K562 (cell line): ENCODE results near the gene AGFG1. TPM values are rescaled to one million over a fixed set of nuclear protein-coding genes. Genes with fewer than 3 reads are reported as not detected.

Experiments used
- ATAC-seq: fragments of 200-7000 bp; cut with Tn5 transposase; 3 replicates; pipeline ENCODE4 v1.9.1; 2020; ENCODE audit warnings: moderate library complexity
- BruUV-seq: library from RNA; stranded (reverse); fragments of 400-500 nt; replicated peaks from 2 replicates; lab custom pipeline; 2021; lab: Mats Ljungman, UMichigan
- CTCF ChIA-PET: fragments of 300-600 bp; formaldehyde crosslinking; extraction: SDS; loops from one replicate; lab custom pipeline; 2021; ENCODE audit warnings: low intra/inter-chr PET ratio; lab: Yijun Ruan, JAX
- POLR2A ChIA-PET: fragments of 300-600, 350-650 bp; sonication (Branson Sonifier 250); formaldehyde crosslinking; extraction: SDS; loops from one replicate; lab custom pipeline; 2021; ENCODE audit warnings: antibody characterized with exemption, inconsistent platforms; lab: Yijun Ruan, JAX
- DNase-seq, 4 experiments: peaks; one replicate each; pipeline versions ENCODE4 v3.0.0 to v3.0.0-alpha.2; 2011 to 2018; ENCODE audit warnings: low spot score in 3 of 4, mixed read lengths in 3 of 4; ENCODE audit errors: extremely low read depth in 1 of 4
- FAIRE-seq: peaks from 2 replicates; lab custom pipeline; 2011; peaks lifted over from hg19 to GRCh38; lab: Jason Lieb, UNC
- H2AFZ ChIP-seq: 2 replicates; pipeline ENCODE4 v1.6.0; 2011; ENCODE audit warnings: low read depth, low read length, control low read depth, inconsistent platforms
- H3K27ac ChIP-seq: fragments of 200-600 bp; 3 replicates; pipeline ENCODE4 v1.8.0; 2011; ENCODE audit warnings: low read depth, mild to moderate bottlenecking, control low read depth, inconsistent platforms, low read length, moderate library complexity, mixed read lengths; ENCODE audit errors: extremely low read depth
- H3K27me3 ChIP-seq, 2 experiments: fragments of 300-600 bp in 1 of 2; 2 replicates in 1 of 2; 3 replicates in 1 of 2; pipeline versions ENCODE4 v1.6.0 to v1.8.0; 2011; ENCODE audit warnings: inconsistent platforms in 2 of 2, low read length in 2 of 2, mild to moderate bottlenecking in 1 of 2, mixed read lengths in 1 of 2, moderate library complexity in 1 of 2; ENCODE audit not compliant: control insufficient read depth in 2 of 2, insufficient read depth in 2 of 2
- H3K36me3 ChIP-seq: fragments of 300-600 bp; 3 replicates; pipeline ENCODE4 v1.8.0; 2011; ENCODE audit warnings: mild to moderate bottlenecking, low read length, inconsistent platforms; ENCODE audit not compliant: control insufficient read depth, insufficient read depth
- H3K4me1 ChIP-seq, 2 experiments: fragments of 200-600 bp in 1 of 2; replicated peaks in 1 of 2; 2 replicates in 1 of 2; 3 replicates in 1 of 2; pipeline versions ENCODE4 v1.5.1 to v1.8.0; 2011; ENCODE audit warnings: inconsistent platforms in 2 of 2, low read length in 2 of 2, mild to moderate bottlenecking in 1 of 2, mixed read lengths in 1 of 2, moderate library complexity in 1 of 2; ENCODE audit not compliant: control insufficient read depth in 2 of 2, insufficient read depth in 2 of 2
- H3K4me2 ChIP-seq: 2 replicates; pipeline ENCODE4 v1.6.1; 2011; ENCODE audit warnings: low read length, control low read depth, inconsistent platforms, mixed read lengths; ENCODE audit not compliant: insufficient read depth
- H3K4me3 ChIP-seq: fragments of 200-600 bp; sonication (generic), shearing (Covaris generic); 2 replicates; pipeline ENCODE4 v1.5.1; 2016; ENCODE audit warnings: control low read depth, inconsistent platforms
- H3K79me2 ChIP-seq: fragments of 200-600 bp; 3 replicates; pipeline ENCODE4 v1.8.0; 2011; ENCODE audit warnings: low read length, inconsistent platforms; ENCODE audit not compliant: control insufficient read depth, insufficient read depth
- H3K9ac ChIP-seq, 2 experiments: 2 replicates each; pipeline versions ENCODE4 v1.6.0 to v1.6.1; 2011; ENCODE audit warnings: low read depth in 2 of 2, low read length in 2 of 2, control low read depth in 1 of 2, inconsistent platforms in 1 of 2, mild to moderate bottlenecking in 1 of 2, mixed read lengths in 1 of 2; ENCODE audit not compliant: insufficient read depth in 1 of 2
- H3K9me1 ChIP-seq: one replicate; pipeline ENCODE4 v1.6.0; 2011; ENCODE audit warnings: inconsistent platforms, mild to moderate bottlenecking, low read length, moderate library complexity; ENCODE audit not compliant: control insufficient read depth, insufficient read depth
- H3K9me3 ChIP-seq: replicated peaks from 2 replicates; pipeline ENCODE4 v1.5.1; 2011; ENCODE audit warnings: low read depth, low read length, inconsistent platforms; ENCODE audit not compliant: control insufficient read depth, insufficient read depth
- H4K20me1 ChIP-seq: replicated peaks from 2 replicates; pipeline ENCODE4 v1.6.1; 2011; ENCODE audit warnings: low read length, inconsistent platforms, mixed read lengths; ENCODE audit not compliant: control insufficient read depth, insufficient read depth
- E2F8 ChIP-seq: fragments of 450-650 bp; IDR thresholded peaks from 2 replicates; pipeline ENCODE4 v1.7.1; 2018; ENCODE audit warnings: mild to moderate bottlenecking, low read depth; ENCODE audit not compliant: partially characterized antibody
- MITF ChIP-seq: IDR thresholded peaks from 2 replicates; pipeline ENCODE4 v1.6.1; 2014; ENCODE audit warnings: antibody characterized with exemption
- MYBL2 ChIP-seq, 2 experiments: fragments of 450-650 bp in 1 of 2; sonication (generic) in 1 of 2; formaldehyde crosslinking in 1 of 2; IDR thresholded peaks; 2 replicates each; pipeline versions ENCODE4 v1.6.1 to v1.8.1; 2017 to 2022; ENCODE audit warnings: borderline replicate concordance in 1 of 2, inconsistent platforms in 1 of 2, low read depth in 1 of 2, mild to moderate bottlenecking in 1 of 2, missing genetic modification reagents in 1 of 2, moderate library complexity in 1 of 2
- TBL1XR1 ChIP-seq, 2 experiments: IDR thresholded peaks; 2 replicates each; pipeline ENCODE4 v1.6.1; 2012; ENCODE audit warnings: improper control_type of control experiment in 2 of 2, low read length in 2 of 2, mild to moderate bottlenecking in 1 of 2
- XRCC5 ChIP-seq: fragments of 200-400 bp; formaldehyde crosslinking; IDR thresholded peaks from 2 replicates; pipeline ENCODE4 v1.6.1; 2017; ENCODE audit warnings: low read depth, mild to moderate bottlenecking, low read length
- ZNF830 ChIP-seq: fragments of 250-450 bp; sonication (Bioruptor Pico); IDR thresholded peaks from 2 replicates; pipeline ENCODE4 v1.5.0; 2021; ENCODE audit warnings: mild to moderate bottlenecking
- WGBS: fragments of 100-300 bp; shearing (Covaris generic); methylation state at CpG from one replicate; pipeline ENCODE4 v1.1.6; 2016; ENCODE audit warnings: low coverage, mixed read lengths; ENCODE audit not compliant: insufficient coverage; ENCODE audit errors: missing lambda C conversion rate; 5-methylcytosine and 5-hydroxymethylcytosine counted together
- in situ Hi-C: fragments of 300-500 bp; cut with MboI; formaldehyde crosslinking; loops from 4 replicates; pipeline ENCODE4 v1.15.0; 2018; ENCODE audit warnings: inconsistent platforms, mixed read lengths
- intact Hi-C: fragments of 100-400 bp; cut with micrococcal nuclease; formaldehyde crosslinking; loops from 2 replicates; pipeline ENCODE4 v1.14.2; 2022
- polyA plus RNA-seq, 8 experiments: library from polyadenylated mRNA; depleted of rRNA in 4 of 8; stranded (reverse) in 5 of 8; unstranded in 3 of 8; fragments of >200 nt; fragmentation: Nextera tagmentation in 2 of 8; fragmentation: Illumina TruSeq in 1 of 8; extraction: Ambion mirVana in 2 of 8; extraction: Trizol in 1 of 8; gene quantifications; 2 replicates each; pipeline versions ENCODE4 v1.2.1 to v1.2.3, GENCODE V29; 2011 to 2014; ENCODE audit warnings: inconsistent platforms in 1 of 8, missing spikeins in 1 of 8
- total RNA-seq, 7 experiments: library from RNA; depleted of rRNA in 6 of 7; stranded (reverse); fragments of >200 nt in 6 of 7; fragmentation: Illumina TruSeq in 2 of 7; extraction: Trizol in 2 of 7; gene quantifications; 2 replicates each; pipeline versions ENCODE4 v1.2.1 to v1.2.3, GENCODE V29; 2011 to 2021; ENCODE audit warnings: low replicate concordance in 1 of 7

AGFG1 gene
- total and polyA plus RNA-seq, 9 of the 15 experiments (the other 6 are each of a cell fraction or from before 2014, with no cell fraction given), result 11.2 to 97.5 (median 36.0) TPM

GRCh38 chr2:227597036-227597435 lies 125.1 kb downstream of the AGFG1 start (continued):
- no peak for TF ChIP-seq E2F8
- TF ChIP-seq MITF, result no peak

GRCh38 chr2:227597998-227598397 lies 126.0 kb downstream of the AGFG1 start:
- Histone ChIP-seq H3K4me1 (no peaks in the 10 kb centered on the region), H2AFZ (no peak overlapping the region), H3K79me2 (no peaks in the 10 kb centered on the region), H3K4me2 (no peak overlapping the region), H3K27ac (no peak overlapping the region), H3K4me3 (no peak overlapping the region)
- in situ Hi-C loops, result no loop called here
- no peak for ATAC-seq
- 0% methylated on average over 2 of the region's 4 CpGs for WGBS
- TF ChIP-seq TBL1XR1 (IDR thresholded peaks at IDR 0.05; ENCODE audit: low read length in 2 of 2) (no peak), MYBL2 (IDR thresholded peaks at IDR 0.05; ENCODE audit: low read depth) (no peak), MYBL2 (CRISPR knock-in tag; IDR thresholded peaks at IDR 0.05; ENCODE audit: borderline replicate concordance) (no peak), XRCC5 (no peak), ZNF830 (CRISPR knock-in tag) (no peak)
- TF ChIP-seq, all 486 proteins: peak for 0
- FAIRE-seq (no peak), DNase-seq (no peak)
- no peak overlapping the region for H3K9ac ChIP-seq
- ChIA-PET CTCF (no interaction called here), POLR2A (interaction anchor here (0.7 kb wide), 1 partner anchor 77 kb away, joined by 3 read pairs; no protein-coding TSS in a partner anchor)
- H3K27me3 ChIP-seq, result peaks cover 0 to 32% of the 10 kb centered on the region in 2 experiments; a peak in 2 of 5 replicates
- no peaks in the 10 kb centered on the region for H3K9me1 ChIP-seq
- H3K9me3 ChIP-seq, result no peaks in the 10 kb centered on the region
- intact Hi-C loops, result no loop called here
- no peaks in the 10 kb centered on the region for H3K36me3 ChIP-seq
- no peaks in the 10 kb centered on the region for H4K20me1 ChIP-seq
- BruUV-seq, result no TSS peak
